Testis (tissue), 3 donors: ENCODE measurements around the gene ADAT3. TPM values are rescaled to one million over a fixed set of nuclear protein-coding genes. Genes with fewer than 3 reads are reported as not detected.
A peak's percentile ranks its signal among the peaks of the same experiment; 100 is the strongest.

Experiments used
- DNase-seq: peaks from one replicate; pipeline ENCODE4 v3.0.0-alpha.2; 2019
- H3K27ac ChIP-seq, 2 donors: fragments of 200-600 bp; sonication (generic); one replicate each; pipeline ENCODE4 v1.5.1; 2019
- H3K27me3 ChIP-seq: fragments of 200-600 bp; sonication (generic); one replicate; pipeline ENCODE4 v1.5.1; 2019
- H3K36me3 ChIP-seq: fragments of 200-600 bp; sonication (generic); one replicate; pipeline ENCODE4 v1.5.1; 2017; ENCODE audit warnings: low read depth; ENCODE audit errors: missing control alignments
- H3K4me1 ChIP-seq: fragments of 200-600 bp; sonication (generic); one replicate; pipeline ENCODE4 v1.5.1; 2019
- H3K4me3 ChIP-seq, 2 donors: fragments of 200-600 bp; sonication (generic); one replicate each; pipeline ENCODE4 v1.5.1; 2017 to 2019
- H3K9me3 ChIP-seq: fragments of 200-600 bp; sonication (generic); one replicate; pipeline ENCODE4 v1.5.1; 2017
- POLR2A ChIP-seq: fragments of 450-650 bp; IDR thresholded peaks from one replicate; pipeline ENCODE4 v1.6.1; 2017; ENCODE audit warnings: antibody characterized with exemption, mild to moderate bottlenecking, moderate library complexity
- WGBS, 2 donors: methylation state at CpG; one replicate each; pipeline ENCODE4 v1.1.5; 2018; 5-methylcytosine and 5-hydroxymethylcytosine counted together
- intact Hi-C: fragments of 100-400 bp; cut with DNase I; formaldehyde crosslinking; loops from one replicate; pipeline ENCODE4 v1.15.1; 2023; ENCODE audit warnings: low total_unique reads
- polyA plus RNA-seq: library from polyadenylated mRNA; stranded (reverse); fragments of 350-450 nt; fragmentation: Illumina TruSeq; extraction: RNeasy Lipid Tissue Mini Kit (QIAGEN cat#74804); gene quantifications from one replicate; pipeline ENCODE4 v1.2.3, GENCODE V29; 2014; ENCODE audit warnings: low read depth, low replicate concordance; ENCODE audit not compliant: insufficient read depth
- total RNA-seq, 2 donors: library from RNA; depleted of rRNA; stranded (reverse); fragments of >200 nt; gene quantifications; one replicate each; pipeline ENCODE4 v1.2.3, GENCODE V29; 2016
- TF ChIP-seq, protein P1 (sequence below), 3 experiments: fragments of 450-650 bp in 2 of 3; fragments of 200-600 bp in 1 of 3; sonication (generic) in 1 of 3; IDR thresholded peaks; one replicate each; pipeline ENCODE4 v1.5.1; 2016 to 2019; ENCODE audit warnings: antibody characterized with exemption in 3 of 3, mild to moderate bottlenecking in 2 of 3, moderate library complexity in 1 of 3

ADAT3 gene
- total and polyA plus RNA-seq, 3 donors from 2014 or later: 1.1 to 16.7 (median 10.6) TPM

DNA sequence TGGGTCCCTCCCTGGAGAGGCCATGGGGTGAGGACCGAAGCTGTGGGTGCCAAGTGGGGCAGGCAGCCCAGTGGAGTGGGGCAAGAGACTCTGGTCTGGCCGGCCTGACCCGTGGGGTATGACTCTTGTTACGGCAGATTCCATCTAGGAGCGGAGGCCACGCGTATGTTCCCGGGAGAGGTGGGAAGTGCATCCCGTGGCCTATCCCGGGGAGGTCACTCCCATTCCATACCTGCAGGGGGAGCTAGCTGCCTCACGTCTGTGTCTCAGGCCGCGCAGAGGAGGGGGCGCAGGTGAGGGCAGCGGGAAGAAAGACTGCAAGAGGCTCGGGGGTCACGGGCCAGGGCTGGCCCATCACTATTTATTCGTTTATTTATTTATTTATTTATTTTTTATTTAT, 40.7 kb downstream of the ADAT3 start:
- WGBS, 2 donors: 75 to 76% methylated on average over 18 of the region's 18 CpGs
- no peak overlapping the region for H3K27ac ChIP-seq
- no peaks in the 10 kb centered on the region for H3K9me3 ChIP-seq
- peaks cover 11% of the 10 kb centered on the region for H3K4me1 ChIP-seq
- DNase-seq: peak; percentile 58
- no peak overlapping the region for H3K4me3 ChIP-seq
- H3K27me3 ChIP-seq: no peaks in the 10 kb centered on the region
- TF ChIP-seq, protein P1, sequence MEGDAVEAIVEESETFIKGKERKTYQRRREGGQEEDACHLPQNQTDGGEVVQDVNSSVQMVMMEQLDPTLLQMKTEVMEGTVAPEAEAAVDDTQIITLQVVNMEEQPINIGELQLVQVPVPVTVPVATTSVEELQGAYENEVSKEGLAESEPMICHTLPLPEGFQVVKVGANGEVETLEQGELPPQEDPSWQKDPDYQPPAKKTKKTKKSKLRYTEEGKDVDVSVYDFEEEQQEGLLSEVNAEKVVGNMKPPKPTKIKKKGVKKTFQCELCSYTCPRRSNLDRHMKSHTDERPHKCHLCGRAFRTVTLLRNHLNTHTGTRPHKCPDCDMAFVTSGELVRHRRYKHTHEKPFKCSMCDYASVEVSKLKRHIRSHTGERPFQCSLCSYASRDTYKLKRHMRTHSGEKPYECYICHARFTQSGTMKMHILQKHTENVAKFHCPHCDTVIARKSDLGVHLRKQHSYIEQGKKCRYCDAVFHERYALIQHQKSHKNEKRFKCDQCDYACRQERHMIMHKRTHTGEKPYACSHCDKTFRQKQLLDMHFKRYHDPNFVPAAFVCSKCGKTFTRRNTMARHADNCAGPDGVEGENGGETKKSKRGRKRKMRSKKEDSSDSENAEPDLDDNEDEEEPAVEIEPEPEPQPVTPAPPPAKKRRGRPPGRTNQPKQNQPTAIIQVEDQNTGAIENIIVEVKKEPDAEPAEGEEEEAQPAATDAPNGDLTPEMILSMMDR (IDR thresholded peaks at IDR 0.05): peak; percentile 14 to 52 (median 41)
- TF ChIP-seq POLR2A: no peak
- no peaks in the 10 kb centered on the region for H3K36me3 ChIP-seq
- intact Hi-C loops: no loop called here

DNA sequence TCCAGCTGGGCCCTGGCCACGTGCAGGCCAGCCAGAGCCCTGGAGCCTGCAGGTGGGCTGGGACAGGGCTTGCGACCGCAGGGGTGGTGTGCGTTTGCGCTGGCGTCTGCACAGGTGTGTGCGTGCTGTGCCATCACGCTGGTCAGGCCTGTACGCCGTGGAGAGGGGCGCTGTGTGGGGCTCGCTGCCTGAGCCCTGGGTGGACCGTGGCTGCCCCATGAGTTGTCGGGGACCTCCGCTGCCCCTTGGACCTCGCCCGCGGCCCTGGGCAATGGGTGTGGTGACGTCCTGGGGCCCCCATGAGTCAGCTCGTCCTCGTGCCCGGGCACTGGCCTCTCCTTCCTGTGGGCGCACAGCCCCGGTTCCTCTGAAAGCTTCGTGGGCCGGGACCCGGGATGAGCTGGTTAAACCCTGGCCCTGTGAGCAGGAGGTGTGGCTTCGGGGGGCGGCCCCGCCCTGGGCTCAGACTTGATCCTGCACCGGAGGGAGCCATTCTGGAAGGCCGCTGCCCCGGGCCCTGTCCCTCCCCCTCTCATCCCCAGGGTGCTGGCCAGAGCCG, 42.5 kb downstream of the ADAT3 start:
- no peak overlapping the region for H3K27ac ChIP-seq
- H3K36me3 ChIP-seq: no peaks in the 10 kb centered on the region
- H3K27me3 ChIP-seq: no peaks in the 10 kb centered on the region
- intact Hi-C loops: no loop called here
- TF ChIP-seq, protein P1 (IDR thresholded peaks at IDR 0.05): no peak
- TF ChIP-seq POLR2A: no peak
- 91 to 93% methylated on average over 5 to 34 of the region's 34 CpGs for WGBS, 2 donors
- peaks cover 5% of the 10 kb centered on the region for H3K4me1 ChIP-seq
- DNase-seq: no peak
- H3K4me3 ChIP-seq: no peak overlapping the region
- no peaks in the 10 kb centered on the region for H3K9me3 ChIP-seq

DNA sequence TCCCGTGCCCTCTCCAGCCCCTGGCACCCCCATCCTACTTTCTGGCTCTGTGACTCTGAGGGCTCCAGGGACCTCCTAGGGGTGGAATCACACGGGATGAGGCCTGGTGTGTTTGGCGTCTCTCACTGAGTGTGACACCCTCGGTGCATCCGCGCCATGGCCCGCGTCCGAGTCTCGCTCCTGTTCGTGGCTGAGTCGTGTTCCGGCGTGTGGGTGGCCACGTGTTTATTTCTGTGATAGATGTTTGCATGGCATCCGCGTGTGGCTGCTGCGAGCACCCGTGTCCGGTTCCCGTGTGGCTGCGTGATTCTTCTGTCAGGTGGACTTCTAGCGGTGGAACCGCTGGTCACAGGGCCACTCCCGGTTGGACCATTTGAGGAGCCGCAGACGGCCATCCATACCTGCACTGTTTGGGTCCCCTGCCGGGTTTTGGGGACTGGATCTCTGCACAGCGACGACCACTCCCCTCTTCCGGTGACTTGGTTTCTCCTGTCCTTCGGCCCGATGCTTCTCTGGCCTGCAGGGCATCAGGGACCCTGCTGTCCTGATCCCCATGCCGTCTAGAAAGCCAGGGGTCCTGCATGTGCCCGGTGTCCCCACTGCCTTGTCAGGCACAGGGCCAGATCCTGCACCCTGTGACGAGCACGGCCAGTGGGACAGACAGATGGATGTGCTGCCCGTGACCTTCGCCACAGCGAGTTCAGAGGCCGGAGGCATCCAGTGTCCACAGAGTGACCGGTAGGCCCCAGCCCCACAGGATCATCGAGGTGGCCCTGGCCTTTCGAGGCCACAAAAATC, 44.3 kb downstream of the ADAT3 start:
- intact Hi-C loops: no loop called here
- Histone ChIP-seq H3K4me1 (no peaks in the 10 kb centered on the region), H3K9me3 (no peaks in the 10 kb centered on the region), H3K4me3 (no peak overlapping the region), H3K36me3 (no peaks in the 10 kb centered on the region), H3K27ac (no peak overlapping the region), H3K27me3 (no peaks in the 10 kb centered on the region)
- 93 to 96% methylated on average over 42 to 44 of the region's 44 CpGs for WGBS, 2 donors
- no peak for DNase-seq
- TF ChIP-seq POLR2A: no peak
- TF ChIP-seq, protein P1 (IDR thresholded peaks at IDR 0.05): no peak

DNA sequence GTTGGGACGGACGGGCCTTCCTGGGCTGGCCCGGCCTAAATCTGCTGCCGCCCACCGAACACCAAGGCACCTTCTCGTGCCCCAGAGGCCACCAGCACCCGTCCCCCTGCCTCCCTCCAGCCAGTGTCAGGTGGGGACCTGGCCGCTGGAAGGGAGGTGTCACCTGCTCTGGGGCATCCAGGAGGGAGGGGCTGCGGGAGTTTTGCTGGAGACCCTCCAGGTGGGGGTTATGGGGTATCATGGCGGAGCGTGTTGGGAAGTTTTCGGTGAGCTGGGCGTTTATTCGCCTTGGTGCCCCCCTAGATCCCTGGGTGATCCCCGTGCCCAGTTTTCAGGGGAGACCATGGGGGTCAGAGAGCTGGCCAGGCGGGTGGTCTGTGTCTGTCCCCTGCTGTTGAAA, 45.4 kb downstream of the ADAT3 start:
- no peaks in the 10 kb centered on the region for H3K9me3 ChIP-seq
- DNase-seq: no peak
- H3K4me1 ChIP-seq: no peaks in the 10 kb centered on the region
- no peaks in the 10 kb centered on the region for H3K27me3 ChIP-seq
- H3K4me3 ChIP-seq: no peak overlapping the region
- TF ChIP-seq, protein P1 (IDR thresholded peaks at IDR 0.05): no peak
- TF ChIP-seq POLR2A: no peak
- H3K36me3 ChIP-seq: no peaks in the 10 kb centered on the region
- 95 to 96% methylated on average over 12 to 16 of the region's 16 CpGs for WGBS, 2 donors
- intact Hi-C loops: no loop called here
- H3K27ac ChIP-seq: no peak overlapping the region
